GM19351 (cell line): ENCODE measurements around the gene RINT1.
A peak's percentile ranks its signal among the peaks of the same experiment; 100 is the strongest.
"Not testable (repeated sequence)": the region's sequence is repeated elsewhere in the genome, so short reads cannot be mapped to it uniquely, and the experiment has no call there.

Experiments used
- ATAC-seq: cut with Tn5 transposase; IDR thresholded peaks from one replicate; pipeline ENCODE4 v1.9.1; 2021; ENCODE audit warnings: mild to moderate bottlenecking, moderate library complexity; ENCODE audit not compliant: unreplicated experiment

RINT1 gene

GRCh38 chr7:105531792-105532671 is at the start of gene RINT1:
RINT1 (plus strand) TSS chr7:105532201; CDS start chr7:105532316, 115 bp downstream.
- ATAC-seq = peak; percentile 90

GRCh38 chr7:105487579-105488571 is 44.1 kb upstream of the RINT1 start:
- no peak for ATAC-seq

DNA sequence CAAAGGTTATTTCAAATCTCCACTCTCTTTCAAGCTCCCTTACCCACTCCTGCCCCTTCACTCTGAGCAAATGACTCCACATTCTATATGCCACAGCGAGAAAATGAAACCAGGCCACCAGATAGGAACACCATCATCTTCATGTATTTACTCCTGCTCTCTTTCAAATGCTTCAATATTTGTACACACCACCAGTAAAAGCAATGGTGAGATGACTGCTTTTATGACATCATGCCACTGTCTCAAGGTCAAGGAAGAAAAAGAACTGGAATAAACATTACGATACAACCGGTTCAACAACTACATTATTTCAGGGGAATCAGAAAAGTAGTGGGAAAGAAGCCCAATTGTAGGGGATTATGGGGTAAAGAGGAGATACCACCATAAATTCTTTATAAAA is 42.6 kb upstream of the RINT1 start:
- ATAC-seq = no peak

DNA sequence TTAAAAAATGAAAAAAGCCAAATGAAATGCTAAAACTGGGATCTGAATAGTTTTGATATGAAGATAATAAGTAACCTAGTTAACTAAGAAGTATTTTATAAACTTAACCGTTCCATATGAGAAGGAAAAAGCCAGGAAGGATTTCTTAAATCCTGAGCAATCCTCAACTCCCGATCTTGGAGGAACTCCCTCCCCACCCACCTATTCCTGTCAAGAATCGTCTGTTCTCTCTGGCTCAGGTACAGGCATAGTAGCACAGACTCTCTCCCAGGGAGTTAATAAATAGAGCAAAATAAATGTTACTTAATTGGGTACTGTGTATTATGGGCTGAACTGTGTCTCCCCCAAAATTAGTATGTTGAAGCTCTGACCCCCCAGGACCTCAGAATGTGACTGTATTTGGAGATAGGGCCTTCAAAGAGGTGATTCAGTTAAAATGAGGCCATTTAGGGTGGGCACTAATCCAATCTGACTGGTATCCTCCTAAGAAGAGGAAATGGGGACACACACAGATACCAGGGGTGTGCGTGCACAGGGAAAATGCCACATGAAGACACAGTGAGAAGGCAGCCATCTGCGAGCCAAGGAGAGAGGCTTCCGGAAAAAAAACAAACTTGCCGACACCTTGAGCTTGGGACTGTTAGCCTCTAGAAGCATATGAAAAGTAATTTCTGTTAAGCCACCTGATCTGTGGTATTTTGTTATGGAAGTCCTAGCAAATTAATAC is 38.6 kb upstream of the RINT1 start:
- ATAC-seq = no peak

DNA sequence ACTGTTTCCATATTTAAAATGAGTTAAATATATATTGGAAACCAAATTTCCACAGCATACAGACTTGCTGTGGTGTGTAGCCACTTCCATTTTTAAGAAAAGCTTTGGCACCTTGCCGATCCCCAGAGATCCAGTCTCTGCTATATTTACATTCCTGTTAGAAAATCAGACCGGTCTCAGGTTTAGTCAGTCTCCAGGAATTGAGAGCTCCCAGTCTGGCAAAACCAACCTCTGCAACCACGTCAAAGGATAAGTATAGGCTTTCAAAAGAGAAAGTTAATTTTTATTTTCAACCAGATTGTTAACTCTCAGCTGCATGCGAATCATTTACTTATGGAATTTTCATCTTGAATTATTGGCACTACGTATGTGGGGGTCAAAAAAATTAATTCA is 38.1 kb upstream of the RINT1 start:
- no peak for ATAC-seq

GRCh38 chr7:105496521-105496920 is 35.5 kb upstream of the RINT1 start:
- no peak for ATAC-seq

- ATAC-seq = no peak
Measured at GRCh38 chr7:105497016-105497415, 35.0 kb upstream of the RINT1 start.

- ATAC-seq = no peak
Measured at GRCh38 chr7:105502173-105502572, 29.8 kb upstream of the RINT1 start.

DNA sequence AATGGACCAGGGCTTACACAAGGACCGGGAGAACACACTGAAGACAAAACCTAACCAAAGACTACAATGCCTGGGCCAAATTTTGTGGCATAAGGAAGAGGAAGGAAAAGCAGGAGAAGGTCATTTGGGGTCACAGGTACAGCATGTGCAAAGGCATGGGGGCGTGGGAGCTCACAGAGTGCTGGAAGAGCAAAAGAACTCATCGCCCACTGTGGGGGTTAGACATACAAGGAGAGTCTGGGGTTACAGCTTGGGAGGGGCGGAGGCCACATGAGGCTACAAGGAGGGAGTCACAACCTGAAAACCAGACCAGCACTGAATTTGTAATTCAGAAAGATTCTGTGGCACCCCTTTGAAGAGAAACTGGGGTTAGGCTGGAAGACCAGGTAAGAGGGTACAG is 19.6 kb upstream of the RINT1 start:
- no peak for ATAC-seq

DNA sequence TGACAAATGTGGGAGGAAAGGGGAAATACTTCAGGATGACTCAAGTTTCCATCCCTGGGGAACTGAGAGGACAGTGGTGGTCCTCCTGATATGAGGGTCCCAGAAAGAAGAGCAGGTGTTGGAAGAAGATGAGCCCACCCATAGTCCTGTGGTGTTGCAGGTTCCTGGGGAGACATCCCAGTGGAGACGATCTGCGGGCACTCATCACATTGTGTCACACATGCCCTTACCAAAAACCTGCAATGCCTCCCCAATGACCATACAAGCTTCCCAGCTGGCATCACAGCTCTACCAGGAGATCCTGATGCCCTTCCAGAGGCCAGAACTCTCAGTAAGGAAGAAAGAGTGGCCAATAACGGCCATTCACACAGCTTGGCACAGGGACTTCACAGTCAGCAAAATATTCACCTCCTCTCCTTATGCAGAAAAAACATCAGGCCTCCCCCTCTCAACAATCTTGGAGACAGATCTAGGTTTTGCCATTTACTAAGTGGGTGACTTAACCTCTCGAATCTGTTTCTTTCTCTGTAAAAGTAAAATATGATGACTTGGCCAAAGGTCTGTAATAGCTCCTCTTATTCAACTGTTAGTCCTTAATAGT is 19.0 kb upstream of the RINT1 start:
- ATAC-seq = no peak

- ATAC-seq = not testable (repeated sequence)
Measured at GRCh38 chr7:105515610-105516009, 16.4 kb upstream of the RINT1 start.

- ATAC-seq = no peak
Measured at GRCh38 chr7:105519353-105519752, 12.6 kb upstream of the RINT1 start.

GRCh38 chr7:105520620-105521019 is 11.4 kb upstream of the RINT1 start:
- ATAC-seq = not testable (repeated sequence)

GRCh38 chr7:105521027-105521716 is 10.8 kb upstream of the RINT1 start:
- ATAC-seq = peak; percentile 45

DNA sequence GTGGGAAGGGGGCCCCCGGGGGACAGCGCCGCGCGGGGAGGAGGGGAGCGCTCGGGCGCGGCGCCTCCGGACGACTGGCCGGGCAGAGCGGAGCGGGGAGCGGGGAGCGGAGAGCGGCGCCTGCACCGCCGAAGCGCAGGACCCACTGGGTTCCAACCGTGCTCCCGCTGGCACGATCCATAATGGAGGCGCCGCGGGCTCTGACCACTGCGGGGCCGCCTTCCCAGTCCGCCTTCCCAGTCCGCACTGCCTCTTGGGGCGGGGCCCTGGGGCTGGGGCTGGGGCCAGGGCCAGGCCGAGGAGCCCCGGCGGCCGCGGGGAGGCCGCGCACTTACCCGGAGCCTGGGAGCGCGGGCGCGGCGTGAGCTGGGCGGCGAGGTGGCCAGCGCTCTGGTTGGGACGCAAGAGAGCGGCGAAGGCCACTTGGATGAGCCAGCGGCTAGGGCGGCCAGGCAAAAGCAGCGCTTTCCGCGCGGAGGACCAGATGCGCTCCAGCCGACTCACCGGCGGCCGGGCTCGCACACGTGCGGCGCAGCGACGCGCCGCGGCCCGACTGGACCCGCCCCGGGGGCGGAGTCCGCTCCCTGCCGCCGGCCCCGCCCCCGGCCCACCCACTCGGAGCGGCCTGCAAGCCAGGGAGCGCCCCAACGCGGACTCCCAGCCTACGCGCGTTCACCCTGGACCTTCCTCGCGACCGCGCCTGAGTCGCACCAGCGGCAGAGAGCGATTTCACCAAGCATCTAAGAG is 10.1 kb upstream of the RINT1 start, which contains the start of gene PUS7:
Gene PUS7, minus strand, starts transcription at position 555 of the 747 bp plus-strand sequence. CDS start 13,759 bp downstream, outside the sequence.
- ATAC-seq = peak; percentile 80

DNA sequence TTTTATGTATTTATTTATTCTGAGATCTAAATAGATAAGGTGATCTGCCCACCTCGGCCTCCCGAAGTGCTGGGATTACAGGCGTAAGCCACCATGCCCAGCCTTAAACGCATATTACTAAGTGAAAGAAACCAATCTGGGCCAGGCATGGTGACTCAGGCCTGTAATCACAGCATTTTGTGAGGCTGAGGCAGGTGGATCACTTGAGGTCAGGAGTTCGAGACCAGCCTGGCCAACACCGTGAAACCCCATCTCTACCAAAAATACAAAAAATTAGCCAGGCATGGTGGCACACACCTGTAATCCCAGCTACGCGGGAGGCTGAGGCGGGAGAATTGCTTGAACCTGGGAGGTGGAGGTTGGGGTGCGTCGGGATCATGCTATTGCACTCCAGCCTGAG is 7.6 kb upstream of the RINT1 start:
- ATAC-seq = not testable (repeated sequence)

DNA sequence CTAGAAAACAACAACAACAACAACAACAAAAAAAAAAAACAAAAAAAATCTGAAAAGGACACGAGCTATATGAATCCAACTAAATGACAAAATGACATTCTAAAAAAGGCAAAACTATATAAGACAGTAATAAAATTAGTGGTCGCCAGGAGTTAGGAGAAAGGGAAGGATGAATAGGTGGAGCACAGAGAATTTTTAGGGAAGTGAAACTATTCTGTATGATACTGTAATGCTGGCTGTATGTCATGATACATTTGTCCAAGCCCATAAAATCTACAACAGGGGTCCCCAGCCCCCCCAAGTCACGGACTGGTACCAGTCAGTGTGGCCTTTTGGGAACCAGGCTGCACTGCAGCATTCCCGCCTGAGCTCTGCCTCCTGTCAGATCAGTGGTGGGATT is 7.2 kb upstream of the RINT1 start:
- ATAC-seq = no peak

- ATAC-seq = not testable (repeated sequence)
Measured at GRCh38 chr7:105527737-105528136, 4.3 kb upstream of the RINT1 start.

DNA sequence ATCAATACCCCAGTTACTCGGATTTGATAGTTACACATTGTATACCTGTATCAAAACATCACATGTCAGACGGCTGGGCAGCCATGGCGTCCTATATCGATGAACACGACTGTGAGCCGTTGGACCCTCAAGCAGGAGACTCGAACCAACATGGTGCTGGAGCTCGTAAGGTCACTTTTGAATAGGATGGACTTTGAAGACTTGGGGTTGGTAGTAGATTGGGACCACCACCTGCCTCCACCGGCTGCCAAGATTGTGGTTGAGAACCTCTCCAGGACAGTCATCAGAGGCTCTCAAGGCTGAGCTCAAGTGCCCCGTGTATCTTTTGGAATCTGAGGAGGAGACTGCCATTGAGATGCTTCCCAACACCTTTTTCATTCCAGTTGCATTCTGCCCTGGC is 1.9 kb upstream of the RINT1 start:
- no peak for ATAC-seq
